ENCODE results near the gene ME1.
"Not testable (repeated sequence)": the region's sequence is repeated elsewhere in the genome, so short reads cannot be mapped to it uniquely, and the experiment has no call there.

The ME1 gene

DNA sequence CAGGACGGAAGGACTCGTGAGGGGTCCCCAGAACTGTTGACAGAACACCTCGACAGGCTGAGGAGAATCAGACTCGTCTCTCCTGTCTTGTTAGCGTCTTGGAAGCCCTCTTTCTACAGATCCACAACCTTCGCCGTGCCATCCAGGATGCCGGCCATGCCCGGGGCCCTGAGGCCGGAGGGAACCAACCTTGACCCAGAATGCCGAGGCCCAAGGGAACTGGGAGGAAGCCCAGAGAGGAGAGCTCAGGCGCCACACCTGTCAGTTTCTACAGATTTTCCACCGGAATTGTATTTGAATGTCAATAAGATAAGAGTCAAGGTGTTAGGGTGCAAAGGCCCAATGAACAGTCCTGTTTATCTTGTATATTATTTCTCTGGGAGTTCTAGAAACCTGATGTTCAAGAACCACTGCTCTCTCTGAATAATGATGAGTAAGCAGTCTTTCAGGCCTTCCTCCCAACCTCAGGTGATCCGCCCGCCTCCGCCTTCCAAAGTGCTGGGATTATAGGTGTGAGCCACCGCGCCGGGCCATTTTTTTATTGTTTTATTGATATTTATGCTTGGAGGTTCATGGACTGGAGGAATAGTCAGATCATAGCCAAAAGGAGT lies 799 bp upstream of the ME1 start:
- DNase-seq, result no peak

DNA sequence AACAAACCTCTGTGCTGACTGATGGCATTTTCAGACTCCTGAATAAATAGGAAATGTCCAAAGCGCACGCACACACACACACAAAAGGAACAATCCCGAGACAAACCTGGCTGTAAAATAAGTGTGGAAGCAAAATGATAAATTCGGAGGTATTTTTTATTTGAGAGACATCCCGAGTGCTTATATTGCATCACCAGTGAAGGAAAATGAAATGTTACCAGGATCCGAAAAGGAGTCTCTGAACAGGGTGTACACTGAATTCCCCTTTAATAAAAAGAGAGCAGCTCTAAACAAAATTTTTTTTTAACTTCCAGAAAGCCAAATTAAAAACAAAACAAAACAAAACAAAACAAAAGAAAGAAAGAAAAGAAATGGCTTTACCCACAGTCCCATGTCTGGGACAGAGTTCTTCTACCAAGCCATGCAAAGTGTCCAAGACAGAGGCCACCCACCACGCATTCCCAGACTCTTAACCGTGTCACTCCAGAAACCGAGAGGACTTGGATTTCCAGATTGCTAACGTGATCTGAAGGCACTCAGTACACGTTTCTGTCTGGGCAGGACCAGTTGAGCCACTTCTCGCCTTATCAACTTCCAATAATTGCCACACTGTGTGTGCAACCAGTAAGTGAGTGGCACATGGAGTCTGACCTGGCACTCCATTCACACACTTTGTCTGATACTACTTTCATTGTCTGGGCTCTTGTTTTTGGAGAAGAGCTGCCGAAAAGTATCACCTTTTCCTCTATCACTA lies 817 bp downstream of the ME1 start:
- DNase-seq, result no peak

DNA sequence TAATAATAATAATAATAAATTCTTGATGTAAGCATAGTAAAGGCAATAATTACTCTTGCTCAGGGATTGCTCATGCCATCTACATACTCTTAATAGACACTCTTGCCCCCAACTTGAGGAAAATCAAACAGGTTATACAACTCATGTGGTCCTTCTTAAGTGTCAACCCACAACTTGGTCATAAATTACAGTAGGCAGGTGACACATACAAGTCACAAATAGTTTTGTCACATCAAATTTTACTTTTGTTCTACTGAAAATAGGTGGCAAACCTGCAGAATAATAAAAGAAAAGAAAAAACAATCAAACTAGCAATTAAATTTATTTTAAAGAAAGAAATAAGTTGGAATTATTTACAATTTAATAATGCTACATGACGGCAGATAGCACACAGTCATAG lies 1.6 kb downstream of the ME1 start:
- no peak for DNase-seq

DNA sequence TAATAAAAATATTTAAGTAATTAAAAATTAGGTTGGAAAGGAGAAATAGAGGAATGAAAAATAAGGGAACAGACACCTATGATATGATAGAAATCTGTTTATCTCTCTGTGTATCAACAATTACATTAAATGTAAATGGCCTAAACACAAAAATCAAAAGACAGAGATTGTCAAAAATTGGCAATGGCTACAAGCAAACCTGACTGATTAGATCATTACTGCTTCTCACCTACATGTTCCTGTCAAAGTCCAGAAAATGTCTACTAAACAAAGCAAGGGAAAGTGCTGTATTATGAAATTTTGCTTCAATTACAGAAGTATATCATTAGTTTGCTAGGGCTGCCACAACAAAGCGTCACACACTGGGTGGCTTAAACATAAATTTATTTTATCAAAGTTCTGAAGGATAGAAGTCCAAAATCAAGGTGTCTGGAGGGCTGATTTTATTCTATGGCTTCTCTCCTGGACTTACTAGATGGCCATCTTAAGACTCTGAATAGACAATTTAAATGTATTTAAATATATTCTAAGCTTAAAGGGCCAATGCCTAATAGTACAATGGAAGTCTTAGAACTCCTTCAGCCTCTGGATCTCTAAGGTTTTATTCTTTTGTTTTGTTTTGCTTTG lies 6.3 kb downstream of the ME1 start:
- no peak for DNase-seq

DNA sequence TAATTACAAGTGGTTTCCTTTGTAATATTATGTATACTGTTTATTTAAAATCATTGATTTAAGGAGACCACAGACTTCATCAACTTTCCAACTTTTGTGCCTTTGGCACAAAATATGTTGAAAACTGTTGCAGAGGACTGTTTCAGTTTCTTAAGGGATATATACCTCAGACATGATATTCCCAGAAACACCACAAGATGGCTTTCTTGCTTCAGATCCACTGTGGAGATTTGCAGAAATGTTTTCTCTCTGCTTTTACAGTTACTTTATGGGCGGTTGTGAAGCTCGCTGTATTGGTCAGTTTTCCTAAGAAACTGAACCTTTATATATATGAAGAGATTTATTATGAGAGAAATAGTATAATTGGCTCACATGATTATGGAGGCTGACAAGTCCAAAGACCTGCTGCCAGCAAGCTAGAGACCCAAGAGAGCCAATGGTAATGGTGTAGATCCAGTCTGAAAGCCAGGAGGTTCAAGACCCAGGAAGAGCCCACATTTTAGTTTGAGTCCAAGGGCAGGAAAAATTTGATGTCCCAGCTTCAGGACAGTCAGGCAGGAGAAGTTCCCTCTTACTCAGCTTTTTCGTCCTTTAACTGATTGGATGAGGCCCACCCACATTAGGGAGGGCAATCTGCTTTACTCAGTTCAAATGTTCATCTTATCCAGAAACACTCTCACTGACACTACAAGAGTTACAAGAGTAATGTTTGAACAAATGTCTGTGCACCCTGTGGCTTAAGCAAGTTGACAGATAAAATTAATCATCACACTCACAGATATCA lies 12.8 kb downstream of the ME1 start:
- peak; percentile 34 for DNase-seq

DNA sequence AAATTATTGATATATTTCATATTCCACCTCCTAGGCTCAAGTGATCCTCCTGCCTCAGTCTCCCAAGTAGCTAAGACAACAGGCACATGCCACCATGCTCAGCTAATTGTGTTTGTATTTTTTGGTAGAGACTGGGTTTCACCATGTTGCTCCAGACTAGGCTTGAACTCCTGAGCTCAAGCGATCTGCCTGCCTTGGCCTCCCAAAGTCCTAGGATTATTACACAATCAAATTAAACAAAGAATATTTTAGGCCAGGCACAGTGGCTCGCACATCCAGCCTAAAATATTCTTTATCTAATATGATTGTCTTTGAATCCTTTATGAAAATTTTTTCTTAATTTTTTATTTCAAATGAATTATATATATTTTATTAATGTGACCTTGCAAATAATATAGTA lies 17.8 kb downstream of the ME1 start:
- DNase-seq, result no peak

DNA sequence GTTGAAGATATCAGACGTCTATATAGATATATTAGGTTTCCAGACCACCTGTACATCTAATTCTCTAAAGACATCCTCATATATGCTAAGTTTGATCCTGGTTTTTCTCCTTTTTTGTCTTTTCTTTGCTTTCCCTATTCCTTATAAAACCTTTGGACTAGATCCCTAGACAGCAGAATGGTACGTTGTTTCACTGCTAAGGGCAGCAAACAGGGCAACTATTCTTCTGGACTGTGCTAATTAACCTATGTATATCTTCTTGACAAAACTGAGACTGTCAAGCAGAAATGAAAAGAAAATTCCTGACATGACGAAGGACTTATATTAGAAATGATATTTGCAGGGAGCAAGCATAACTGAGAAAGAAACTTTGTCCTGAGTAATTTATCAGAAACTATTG lies 19.1 kb downstream of the ME1 start:
- no peak for DNase-seq

DNA sequence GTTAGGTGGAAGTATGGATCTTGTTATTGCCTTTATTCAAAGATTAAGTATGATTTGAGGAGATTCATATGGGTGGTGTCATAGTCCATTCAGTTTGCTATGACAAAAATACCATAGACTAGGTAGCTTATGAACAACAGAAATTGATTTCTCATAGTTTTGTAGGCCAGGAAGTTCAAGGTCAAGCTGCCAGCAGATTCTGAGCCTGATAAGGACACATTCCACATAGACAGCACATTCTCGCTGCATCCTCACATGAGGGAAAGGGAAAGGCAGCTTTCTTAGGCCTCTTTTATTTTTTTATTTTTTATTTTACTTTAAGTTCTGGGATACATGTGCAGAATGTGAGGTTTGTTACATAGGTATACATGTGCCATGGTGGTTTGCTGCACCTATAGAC lies 27.7 kb downstream of the ME1 start:
- DNase-seq, result no peak

DNA sequence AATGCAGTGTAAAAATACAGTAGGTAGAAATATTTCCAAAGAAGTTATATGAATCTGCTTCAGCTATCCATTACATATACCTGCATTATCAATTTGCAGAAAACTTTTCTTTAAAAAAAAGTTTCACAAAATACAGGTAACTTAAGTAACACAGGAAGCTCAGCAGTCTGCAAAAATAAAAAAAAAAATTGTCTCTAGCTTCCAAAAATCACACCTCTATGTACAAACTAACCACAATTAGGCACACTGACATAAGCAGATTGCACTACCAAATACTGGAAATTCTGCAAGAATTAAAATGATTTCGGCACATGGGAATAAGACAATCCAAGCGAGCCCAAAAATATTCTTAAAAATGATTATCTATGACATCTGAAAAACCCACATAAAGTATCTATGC lies 41.2 kb downstream of the ME1 start:
- DNase-seq, result no peak

DNA sequence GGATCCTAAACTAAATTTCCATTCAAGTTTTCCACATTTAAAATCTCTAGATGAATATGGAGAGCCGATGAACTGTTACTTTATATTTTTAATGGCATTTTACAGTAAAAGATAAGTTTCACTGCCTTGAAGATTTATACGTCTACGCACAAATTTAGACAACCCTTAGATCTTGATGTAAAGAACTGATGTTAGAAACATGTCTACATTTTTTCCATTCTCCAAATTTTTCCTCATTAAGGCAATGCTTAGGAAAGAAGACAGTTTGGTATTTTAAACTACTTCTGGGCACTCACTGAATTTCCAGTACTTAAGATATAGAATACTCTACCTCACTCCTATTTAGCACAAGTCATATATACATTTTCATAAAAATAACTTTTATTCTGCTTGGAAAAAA lies 45.4 kb downstream of the ME1 start:
- no peak for DNase-seq

DNA sequence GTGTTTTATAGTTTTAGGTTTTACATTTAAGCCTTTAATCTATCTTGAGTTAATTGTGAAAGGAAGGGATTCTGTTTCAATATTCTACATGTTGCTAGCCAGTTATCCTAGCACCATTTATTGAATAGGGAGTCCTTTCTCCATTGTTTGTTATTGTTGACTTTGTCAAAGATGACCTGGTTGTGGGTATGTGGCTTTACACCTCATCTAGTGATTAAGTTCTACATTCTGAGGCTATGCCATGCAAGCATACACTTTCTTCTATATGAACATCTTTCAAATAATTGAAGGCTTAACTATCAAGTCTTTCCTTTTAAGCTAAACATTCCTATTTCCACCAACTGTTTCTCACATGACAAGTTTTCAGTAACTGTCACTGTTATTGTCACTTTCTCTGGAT lies 46.1 kb downstream of the ME1 start:
- DNase-seq, result no peak

DNA sequence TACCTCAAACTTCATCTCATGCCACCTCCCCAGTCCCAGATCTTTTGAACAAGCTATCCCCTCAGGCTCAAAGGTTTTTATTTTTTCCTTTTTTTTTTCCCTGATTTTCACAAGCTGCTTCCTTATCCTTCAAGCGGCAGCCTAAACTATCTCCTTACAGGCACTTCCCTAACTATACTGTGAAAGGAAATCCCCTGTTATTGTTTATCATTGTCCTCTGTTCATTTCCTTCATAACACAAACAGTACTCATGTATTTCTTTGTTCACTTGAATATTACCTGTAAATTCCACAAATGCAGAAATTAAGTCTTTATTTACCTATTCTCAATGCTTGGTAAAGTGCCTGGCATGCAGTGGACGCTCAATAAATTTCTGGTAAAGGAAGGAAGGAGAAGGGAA lies 48.9 kb downstream of the ME1 start:
- no peak for DNase-seq

DNA sequence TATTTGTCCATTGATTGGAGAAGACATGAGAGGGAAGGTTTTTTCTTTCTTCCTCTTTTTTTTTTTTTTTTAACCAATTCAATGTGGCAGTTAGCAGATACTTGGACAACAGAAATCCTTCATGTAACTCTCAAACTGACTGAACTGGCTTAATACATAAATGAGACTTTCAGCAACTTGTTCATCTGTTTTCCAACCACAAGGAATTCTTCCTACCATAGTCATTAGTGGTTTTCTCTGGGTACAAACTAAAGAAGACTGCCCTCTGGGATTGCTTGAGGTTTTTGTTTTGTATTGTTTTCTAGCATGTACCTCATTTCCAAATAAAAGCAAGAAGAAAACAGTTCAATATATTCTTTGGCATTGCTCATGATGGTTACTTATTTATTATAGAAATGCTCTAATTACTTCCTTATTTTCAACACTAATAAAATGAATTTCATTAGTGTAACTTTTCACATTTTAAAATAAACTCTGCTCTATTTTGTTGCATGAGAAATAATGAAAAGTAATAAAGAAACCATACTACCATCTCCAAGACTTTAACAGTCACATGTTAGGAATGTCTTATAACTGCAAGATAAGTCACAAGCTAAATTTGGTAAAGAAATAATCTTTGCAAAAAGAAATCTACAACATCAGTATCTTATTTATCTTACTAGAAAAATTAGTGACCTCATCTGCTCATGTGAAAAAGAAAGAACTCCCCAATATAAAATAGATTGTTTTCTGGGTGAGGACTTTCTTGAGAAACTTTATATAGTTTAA lies 52.0 kb downstream of the ME1 start:
- DNase-seq, result no peak

DNA sequence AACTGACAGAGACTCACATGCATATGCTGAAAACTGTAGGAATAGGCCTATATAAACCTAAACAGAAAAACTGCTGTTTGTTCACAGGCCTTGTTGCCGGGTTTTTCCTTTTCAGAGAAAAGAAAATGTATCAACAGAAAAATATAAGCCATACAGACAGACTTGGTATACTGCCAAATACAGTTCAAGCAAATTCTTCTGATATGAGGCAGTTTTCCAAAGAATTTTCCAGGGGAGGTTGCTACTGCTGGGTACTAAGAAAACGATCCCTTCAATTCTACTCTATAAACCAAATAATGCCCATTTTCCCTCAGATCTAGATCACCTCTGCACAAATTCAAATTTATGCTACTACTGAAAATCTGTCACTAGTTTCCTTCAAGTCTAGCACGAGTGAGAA lies 59.4 kb downstream of the ME1 start:
- DNase-seq, result no peak

DNA sequence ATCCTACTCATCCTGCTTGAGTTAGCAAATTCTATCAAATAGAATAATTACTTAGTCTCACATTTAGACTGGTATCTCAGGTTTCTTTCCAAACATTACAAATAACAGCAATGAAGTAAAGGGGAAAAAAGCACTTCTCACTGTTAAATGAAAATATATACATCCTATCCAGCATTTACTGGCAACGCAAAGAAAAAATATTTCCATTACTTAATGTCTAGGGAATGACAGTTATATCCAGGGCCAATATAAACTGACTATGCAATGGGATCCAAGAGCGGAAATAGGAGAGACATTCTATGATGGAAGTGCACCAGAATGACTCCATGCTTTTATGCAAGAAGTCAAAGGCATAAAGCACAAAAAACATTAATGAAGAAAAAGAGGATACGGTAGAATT lies 60.3 kb downstream of the ME1 start:
- no peak for DNase-seq

DNA sequence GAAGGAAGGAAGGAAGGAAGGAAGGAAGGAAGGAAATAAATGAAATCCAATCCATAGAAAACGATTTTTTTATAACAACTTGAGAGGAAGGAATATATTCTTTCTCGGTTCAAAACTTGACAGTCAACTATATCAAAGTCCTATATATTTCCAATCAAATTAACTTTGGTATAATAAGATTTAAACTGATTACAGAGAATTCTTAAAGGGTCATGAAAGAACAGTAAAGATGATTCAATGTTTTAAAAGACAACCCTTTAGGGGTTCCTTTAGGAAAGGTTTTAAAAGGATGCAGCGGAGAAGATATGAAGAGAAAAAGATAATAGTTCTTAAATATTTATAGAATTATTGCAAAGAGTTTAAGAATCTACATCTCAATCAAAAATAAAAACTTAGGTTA lies 61.2 kb downstream of the ME1 start:
- no peak for DNase-seq

DNA sequence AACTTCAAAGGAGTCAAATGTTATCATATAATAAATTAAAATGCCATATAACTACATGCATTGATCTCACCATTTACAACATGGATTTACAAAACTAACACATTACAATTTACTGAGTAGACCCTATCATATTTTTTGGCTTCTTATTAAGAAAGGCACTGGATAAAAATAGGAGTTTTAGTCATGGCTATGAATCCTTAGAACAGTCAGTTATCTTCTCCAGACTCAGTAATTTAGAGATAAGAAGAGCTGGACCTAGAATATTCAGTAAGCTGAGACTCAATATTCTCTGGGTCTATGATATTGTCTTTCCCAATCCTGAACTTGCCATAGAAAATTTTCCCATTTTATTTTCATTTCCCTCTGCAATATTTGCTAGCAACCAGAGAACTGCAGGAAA lies 62.3 kb downstream of the ME1 start:
- no peak for DNase-seq

DNA sequence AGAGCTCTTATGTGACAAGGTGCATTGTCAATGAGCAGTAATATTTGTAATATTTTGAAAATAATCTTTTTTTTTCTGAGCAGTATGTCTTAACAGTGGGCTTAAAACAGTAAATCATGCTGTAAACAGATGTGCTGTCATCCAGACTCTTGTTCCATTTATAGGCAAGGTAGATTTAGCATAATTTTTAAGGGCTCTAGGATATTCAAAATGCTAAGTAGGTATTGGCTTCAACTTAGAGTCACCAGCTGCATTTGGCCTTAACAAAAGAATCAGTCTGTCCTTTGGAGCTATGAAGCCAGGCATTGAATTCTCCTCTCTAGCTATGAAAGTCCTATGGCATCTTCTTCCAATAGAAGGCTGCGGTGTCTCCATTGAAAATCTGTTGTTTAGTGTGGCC lies 63.7 kb downstream of the ME1 start:
- no peak for DNase-seq

DNA sequence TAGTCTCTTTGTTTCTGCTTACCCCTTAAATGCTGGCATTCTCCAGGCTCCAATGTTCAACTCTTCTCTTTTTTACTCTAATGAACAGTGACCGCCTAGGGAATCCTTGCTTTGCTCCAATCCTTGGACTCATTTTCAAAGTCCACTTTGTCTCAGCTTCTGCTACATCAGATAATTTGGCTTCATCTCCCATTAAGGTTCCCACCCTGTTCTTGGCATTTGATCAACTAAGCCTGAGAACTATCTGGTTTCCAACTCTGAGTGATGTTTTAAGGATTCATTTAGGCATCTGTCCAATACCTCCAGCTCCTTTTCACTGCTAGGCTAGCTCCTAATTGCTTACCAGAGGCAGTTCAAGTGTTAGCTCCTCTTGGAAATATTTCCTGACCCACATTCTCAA lies 64.9 kb downstream of the ME1 start:
- no peak for DNase-seq

DNA sequence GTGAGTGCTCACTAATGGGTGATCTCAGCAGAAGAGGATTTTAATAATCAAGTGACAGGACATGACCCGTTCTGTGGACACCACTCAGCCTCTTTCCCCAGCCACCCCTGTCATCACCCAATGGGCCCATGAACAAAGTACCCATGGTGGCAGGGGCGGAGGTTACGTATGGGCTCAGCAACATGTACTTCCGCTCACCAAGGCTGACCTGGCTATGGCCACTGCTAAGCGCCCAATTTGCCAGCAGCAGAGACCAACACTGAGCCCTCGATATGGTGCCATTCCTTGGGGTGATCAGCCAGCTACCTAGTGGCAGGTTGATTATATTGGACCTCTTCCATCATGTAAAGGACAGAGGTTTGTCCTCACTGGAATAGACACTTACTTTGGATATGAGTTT lies 68.5 kb downstream of the ME1 start:
- not testable (repeated sequence) for DNase-seq

DNA sequence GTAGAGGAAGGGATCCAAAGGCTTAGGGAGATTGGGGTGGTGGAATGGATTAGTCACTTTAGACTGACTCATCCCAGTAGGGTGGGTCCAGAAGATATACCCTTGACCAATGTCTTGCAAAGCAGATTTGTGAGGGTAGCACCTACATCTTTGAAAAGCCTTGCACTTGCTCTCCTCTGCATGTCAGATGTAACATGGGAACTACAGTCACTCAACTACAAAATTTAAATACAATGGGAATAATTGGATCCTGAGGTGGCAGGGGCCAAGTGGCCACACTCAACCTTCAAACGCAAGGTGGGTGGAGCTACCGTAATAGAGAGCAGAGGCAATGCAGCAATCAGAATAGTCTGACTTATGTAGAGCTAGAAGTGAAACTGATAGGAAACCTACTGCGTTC lies 71.2 kb downstream of the ME1 start:
- DNase-seq, result no peak

DNA sequence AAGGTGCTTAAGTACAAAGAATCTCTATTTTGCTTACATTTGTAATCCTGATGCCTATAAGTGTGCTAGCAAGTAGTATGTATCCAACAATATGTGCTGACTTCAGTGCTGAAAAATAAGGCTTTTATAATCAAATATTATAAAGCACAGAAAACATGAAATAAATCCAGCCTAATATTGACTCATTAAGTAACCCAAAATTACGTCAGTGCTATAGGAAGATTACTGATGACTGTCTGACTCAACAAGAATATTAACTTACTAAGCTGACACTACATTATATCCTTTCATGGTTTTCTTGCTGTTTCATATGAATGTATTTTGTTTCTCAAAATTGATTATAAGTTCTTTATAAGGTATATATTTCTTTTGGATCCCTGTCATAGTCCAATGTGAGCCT lies 76.1 kb downstream of the ME1 start:
- no peak for DNase-seq

DNA sequence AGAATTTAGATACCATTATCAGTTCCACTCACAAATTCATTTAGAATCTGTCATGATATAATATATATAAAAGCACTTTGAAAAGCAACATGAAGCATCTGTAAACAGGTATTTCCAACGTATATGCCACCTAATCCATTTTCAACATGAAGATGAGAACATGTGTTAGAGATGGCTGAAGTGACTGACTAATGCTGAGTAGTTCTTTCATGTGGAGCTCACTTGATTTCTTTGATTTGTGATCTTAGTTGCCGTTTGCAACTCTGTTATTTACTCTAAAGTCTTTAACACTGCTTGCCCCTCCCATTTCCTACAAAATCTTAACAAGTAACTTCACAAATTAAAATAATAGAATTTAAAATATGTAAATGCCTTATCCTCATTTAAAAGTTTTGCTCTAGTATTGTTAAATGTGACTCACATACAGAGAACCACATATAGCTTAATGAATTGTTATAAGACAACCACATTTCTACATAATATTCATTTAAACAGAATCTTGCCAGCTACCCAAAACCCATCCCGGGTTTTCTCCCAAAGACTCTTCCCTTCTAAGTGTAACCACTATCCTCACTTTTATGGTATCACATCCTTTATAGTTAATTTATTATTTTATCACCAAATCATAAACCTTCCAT lies 78.3 kb downstream of the ME1 start:
- DNase-seq, result no peak
